HG02884 (cell line): ENCODE data around the gene FAM186B.

Experiments used
- ATAC-seq: cut with Tn5 transposase; IDR thresholded peaks from one replicate; pipeline ENCODE4 v1.9.1; 2021; ENCODE audit warnings: mild to moderate bottlenecking, moderate library complexity; ENCODE audit not compliant: unreplicated experiment

Gene FAM186B

GRCh38 chr12:49554266-49554665 lies 51.2 kb downstream of the FAM186B start:
- ATAC-seq = no peak

- ATAC-seq = no peak
Measured at GRCh38 chr12:49553512-49554088, 51.8 kb downstream of the FAM186B start.

GRCh38 chr12:49552899-49553298 lies 52.5 kb downstream of the FAM186B start:
- ATAC-seq = no peak

- no peak for ATAC-seq
Measured at GRCh38 chr12:49552425-49552824, 53.0 kb downstream of the FAM186B start.

GRCh38 chr12:49552014-49552413 lies 53.4 kb downstream of the FAM186B start:
- ATAC-seq = no peak

- no peak for ATAC-seq
Measured at GRCh38 chr12:49550693-49551252, 54.7 kb downstream of the FAM186B start.

- ATAC-seq = no peak
Measured at GRCh38 chr12:49549735-49550692, 55.4 kb downstream of the FAM186B start.

- ATAC-seq = no peak
Measured at GRCh38 chr12:49548822-49549648, 56.4 kb downstream of the FAM186B start.

- no peak for ATAC-seq
Measured at GRCh38 chr12:49548481-49548821, 57.0 kb downstream of the FAM186B start.

GRCh38 chr12:49547090-49547690 lies 58.2 kb downstream of the FAM186B start:
- no peak for ATAC-seq

- ATAC-seq = no peak
Measured at GRCh38 chr12:49546481-49546880, 59.0 kb downstream of the FAM186B start.

GRCh38 chr12:49545815-49546214 lies 59.6 kb downstream of the FAM186B start:
- ATAC-seq = no peak

- no peak for ATAC-seq
Measured at GRCh38 chr12:49543914-49544815, 61.3 kb downstream of the FAM186B start.

- ATAC-seq = no peak
Measured at GRCh38 chr12:49543221-49543913, 62.1 kb downstream of the FAM186B start.

- ATAC-seq = no peak
Measured at GRCh38 chr12:49542592-49543160, 62.8 kb downstream of the FAM186B start.

GRCh38 chr12:49541911-49542505 lies 63.4 kb downstream of the FAM186B start:
- ATAC-seq = no peak

GRCh38 chr12:49541140-49541861 lies 64.1 kb downstream of the FAM186B start:
- ATAC-seq = no peak
